HS-27A (cell line): ENCODE results near the gene ANGEL2.
"Not testable (repeated sequence)": the region's sequence is repeated elsewhere in the genome, so short reads cannot be mapped to it uniquely, and the experiment has no call there.

Experiments
- DNase-seq: peaks from one replicate; pipeline ENCODE4 v3.0.0-alpha.2; 2012; ENCODE audit warnings: low read depth, missing footprints

The ANGEL2 gene

GRCh38 chr1:213015099-213016050 lies at the start of gene ANGEL2:
Gene ANGEL2, minus strand, starts transcription at chr1:213015867. Its CDS starts 196 bp downstream, at chr1:213015671.
- DNase-seq, result peak; percentile 88

DNA sequence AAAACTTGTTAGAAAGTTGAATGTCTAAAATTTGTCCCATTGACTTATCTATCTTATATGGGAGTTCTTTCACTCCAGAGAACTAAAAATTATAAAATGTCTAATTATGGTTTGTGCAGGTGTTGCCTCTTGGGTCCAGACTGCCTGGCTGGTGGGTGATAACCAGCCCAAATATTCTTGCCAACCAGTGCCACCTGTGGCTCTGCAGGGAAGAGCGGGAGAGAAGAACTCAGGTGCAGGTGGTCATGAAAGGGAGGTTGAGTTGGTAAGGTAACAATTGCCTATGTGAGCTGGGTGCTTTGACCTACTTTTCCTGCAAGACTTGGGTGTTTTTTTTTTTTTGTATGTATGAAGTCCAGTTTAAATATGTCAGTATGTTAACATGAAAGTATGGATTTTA lies 45.6 kb upstream of the ANGEL2 start:
- no peak for DNase-seq

DNA sequence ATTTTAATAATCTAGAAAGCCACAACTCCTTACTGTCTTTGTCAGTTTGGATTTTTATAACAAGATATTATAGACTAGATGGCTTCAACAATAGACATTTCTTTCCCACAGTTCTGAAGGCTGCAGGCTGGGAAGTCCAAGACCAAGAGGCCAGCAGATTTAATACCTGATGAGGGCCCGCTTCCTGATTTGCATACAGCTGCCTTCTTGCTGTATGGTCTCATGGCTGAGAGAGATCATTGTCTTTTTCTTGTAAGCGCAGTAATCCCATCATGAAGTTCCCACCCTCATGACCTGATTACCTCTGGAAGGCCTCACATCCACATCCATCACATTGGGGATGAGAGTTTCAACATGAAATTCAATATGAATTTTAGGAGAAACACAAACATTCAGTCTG lies 45.2 kb upstream of the ANGEL2 start:
- no peak for DNase-seq

DNA sequence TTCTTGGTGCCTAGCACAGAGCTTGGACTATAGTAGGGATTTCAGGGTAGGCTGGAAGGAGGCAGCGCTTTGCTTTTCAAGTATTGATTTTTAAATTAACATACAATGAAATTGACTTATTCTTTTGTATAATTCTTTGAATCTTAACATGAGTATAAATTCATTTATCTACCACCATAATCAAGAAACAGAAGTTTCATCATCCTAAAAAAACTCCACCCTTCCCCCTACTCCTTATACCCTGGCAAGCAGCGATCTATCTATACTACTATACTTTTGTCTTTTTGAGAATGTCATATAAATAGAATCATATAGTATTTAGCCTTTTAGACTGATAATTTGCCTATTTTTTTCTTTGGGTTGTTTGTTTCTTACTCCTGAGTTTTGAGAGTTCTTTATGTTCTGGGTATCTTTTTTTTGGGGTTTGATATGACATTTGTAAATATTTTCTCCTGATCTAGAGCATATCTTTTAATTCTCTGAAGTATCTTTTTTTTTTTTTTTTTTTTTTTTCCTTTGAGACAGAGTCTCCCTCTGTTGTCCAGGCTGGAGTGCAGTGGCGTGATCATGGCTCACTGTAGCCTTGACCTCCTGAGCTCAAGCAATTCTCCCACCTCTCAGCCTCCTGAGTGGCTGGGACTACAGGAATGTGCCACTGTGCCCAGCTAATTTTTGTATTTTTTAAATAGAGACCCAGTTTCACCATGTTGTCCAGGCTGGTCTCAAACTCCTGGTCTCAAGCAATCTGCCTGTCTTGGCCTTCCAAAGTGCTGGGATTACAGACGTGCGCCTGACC lies 41.8 kb upstream of the ANGEL2 start:
- no peak for DNase-seq

GRCh38 chr1:213055767-213056166 lies 40.1 kb upstream of the ANGEL2 start:
- no peak for DNase-seq

DNA sequence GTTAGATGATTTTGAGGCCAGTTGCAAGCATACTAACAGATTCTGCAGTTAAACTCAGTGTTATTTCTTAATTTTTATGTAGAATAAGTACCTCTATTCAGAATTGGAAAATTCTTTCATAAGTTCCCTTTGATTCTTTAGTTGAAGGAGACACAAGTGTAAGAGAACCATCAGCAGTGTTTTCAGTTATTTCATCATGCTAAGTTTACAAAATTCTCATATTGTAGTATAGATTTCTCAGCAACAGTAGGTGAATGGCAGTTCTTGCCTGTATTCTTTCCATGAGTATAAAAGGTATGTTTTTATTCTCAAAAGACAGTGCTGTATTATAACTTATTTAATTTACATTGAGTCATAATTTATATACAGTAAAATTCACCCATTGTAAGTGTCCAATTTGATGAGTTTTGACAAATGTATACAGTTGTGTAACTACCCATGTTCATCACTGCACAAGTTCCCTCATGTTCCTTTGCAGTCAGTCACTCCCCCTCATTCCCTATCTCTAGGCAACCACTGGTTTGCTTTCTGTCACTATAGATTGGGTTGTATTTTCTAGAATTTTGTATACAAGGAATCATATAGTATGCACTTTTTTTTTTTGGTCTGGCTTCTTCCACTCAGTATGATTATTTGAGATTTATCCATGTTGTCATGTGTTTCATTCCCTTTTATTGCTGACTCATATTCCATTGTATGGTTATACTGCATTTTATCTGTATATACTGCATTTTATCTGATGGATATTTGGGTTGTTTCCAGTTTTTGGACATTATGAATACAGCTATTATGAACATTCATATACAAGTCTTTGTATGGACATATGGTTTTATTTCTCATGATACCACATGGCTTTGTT lies 39.3 kb upstream of the ANGEL2 start:
- DNase-seq, result no peak

DNA sequence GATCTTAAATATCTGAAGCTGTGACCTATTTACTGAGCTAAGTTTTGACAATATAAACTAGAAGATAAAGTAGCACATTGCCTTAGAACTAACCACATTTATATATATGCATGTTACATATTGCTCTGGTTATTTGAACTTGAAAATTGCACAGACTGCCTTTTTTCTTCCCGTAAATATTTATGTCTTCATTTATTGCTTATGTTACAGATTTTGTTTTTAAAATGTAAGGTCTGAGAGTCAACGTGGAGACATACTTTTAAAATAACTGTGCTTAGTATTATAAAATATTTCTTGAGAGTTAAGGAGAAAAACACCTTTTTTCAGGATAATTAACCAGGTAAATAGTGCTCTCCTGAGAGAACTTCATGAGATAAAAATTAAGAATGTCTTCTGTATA lies 38.5 kb upstream of the ANGEL2 start:
- no peak for DNase-seq

DNA sequence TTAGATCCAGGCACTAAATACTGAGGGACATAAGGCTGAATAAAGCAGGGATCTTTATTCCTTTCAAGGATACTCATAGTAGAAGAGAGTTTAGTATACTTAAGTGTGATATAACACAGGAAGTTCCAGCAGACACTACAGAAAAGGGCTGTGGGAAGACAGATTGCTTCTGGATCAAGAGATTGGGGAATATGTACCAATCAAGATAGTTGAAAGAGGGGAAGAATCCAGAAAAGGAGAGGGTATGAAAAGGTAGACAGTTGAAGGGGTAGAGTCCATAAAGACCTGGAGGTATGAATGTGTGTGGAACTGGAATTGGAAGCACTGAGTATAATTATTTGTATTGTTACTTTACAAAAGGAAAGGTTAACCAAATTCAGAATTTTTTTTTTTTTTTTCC lies 37.8 kb upstream of the ANGEL2 start:
- DNase-seq, result no peak

GRCh38 chr1:213051881-213052202 lies 36.2 kb upstream of the ANGEL2 start:
- DNase-seq, result no peak

DNA sequence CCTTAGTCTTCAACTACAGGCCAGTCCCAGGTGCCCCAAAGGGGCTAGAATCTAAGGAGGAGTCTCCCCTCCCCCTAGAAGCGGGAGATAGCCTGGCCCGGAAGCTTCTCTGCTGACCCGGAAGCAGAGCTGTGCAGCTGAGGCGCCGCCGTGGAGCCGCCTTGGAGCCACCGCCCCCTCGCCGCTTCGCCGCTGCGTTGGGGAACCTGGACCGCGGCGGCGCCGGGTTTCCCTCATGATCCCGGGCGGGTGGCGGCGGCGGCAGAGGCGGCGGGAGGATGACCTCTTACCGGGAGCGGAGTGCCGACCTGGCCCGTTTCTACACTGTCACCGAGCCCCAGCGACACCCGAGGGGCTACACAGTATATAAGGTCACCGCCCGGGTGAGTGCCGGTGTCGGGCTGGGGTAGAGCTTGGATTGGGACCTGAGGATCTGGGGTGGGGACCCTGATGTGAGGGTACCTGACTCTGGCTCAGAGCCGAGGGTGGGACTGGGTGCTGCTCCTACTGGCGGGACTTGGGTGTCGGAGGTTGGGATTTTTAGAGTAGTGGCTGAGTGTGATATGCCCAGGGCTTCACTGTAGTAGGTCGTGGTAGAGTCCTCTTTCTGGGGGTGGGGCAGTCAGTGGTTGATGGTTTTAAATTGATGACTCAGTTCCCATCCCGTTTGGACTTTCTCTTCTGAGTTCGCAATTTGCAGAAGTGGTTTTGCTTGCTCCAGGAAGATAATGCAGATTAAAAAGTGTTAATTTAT lies 35.6 kb upstream of the ANGEL2 start, which contains the start of gene RPS6KC1:
Gene RPS6KC1 (plus strand): TSS at position 115 of the 754 bp plus-strand sequence. CDS start 164 bp downstream, at position 279.
- DNase-seq, result peak; percentile 51

DNA sequence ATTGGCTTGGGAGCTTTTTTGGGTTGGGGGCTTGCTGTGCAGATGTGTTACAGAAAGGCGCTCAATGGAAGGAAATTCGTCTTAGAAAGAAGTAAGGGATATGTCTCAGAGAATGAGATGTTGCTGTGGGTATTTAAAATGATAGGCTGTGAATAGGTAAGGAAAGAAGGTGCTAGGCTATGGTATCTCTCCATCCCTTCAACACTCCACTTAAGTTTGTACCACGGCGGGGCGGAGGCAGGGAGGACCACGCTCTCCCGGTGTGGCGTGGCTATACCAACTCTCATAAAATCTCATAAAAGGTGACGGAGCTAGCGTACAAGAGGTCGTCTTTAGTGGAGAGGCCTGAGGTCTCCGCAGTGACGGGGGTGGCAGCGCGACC lies 35.1 kb upstream of the ANGEL2 start:
- peak; percentile 5 for DNase-seq

GRCh38 chr1:213049232-213049631 lies 33.6 kb upstream of the ANGEL2 start:
- no peak for DNase-seq

DNA sequence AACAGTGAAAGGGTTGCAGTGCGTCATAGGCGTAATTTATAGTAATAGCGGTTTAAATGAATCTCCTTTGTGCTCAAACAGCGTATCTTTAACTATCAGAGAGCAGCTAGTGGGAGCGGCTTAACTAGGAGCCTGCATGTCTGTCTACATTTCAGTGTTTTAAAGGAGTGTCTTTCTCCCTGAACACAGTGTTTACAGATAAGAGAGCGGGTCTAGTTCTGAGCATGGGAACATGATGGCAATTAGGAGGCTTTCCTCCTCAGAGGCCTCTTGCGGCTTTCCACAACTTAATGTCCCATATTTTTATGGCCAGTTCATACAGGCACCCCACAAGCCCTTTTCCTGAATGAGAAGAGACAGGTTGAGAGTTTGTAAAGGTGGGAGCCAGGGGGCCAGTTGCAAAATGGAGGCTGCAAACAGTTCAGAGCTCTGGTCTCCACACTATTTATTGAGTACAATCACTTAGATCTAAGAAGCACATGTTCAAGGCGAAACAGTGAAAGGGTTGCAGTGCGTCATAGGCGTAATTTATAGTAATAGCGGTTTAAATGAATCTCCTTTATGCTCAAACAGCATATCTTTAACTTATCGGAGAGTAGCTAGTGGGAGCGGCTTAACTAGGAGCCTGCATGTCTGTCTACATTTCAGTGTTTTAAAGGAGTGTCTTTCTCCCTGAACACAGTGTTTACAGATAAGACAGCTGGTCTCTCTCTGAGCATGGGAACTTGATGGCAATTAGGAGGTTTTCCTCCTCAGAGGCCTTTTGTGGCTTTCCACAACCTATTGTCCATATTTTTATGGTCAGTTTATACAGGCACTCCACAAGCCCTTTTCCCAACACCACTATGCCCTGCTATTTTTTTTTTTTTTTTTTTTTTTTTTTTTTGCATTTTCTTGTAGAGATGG lies 29.9 kb upstream of the ANGEL2 start:
- not testable (repeated sequence) for DNase-seq

DNA sequence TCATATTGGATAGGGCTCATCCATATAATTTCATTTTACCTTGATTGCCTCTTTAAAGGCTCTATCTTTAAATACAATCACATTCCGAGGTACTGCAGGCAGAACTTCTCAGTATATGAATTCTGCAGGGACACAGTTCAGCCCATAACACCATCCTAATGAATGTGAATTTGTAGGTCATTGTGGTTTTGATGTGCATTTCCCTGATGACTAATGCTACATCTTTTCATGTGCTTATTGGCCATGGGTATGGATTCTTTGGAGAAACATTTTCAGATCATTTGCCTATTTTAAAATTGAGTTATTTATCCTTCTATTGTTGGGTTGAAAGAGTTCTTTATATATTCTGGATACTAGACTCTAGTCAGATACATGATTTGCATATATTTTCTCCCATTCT lies 25.8 kb upstream of the ANGEL2 start:
- peak; percentile 7 for DNase-seq

GRCh38 chr1:213035573-213035972 lies 19.9 kb upstream of the ANGEL2 start:
- no peak for DNase-seq

DNA sequence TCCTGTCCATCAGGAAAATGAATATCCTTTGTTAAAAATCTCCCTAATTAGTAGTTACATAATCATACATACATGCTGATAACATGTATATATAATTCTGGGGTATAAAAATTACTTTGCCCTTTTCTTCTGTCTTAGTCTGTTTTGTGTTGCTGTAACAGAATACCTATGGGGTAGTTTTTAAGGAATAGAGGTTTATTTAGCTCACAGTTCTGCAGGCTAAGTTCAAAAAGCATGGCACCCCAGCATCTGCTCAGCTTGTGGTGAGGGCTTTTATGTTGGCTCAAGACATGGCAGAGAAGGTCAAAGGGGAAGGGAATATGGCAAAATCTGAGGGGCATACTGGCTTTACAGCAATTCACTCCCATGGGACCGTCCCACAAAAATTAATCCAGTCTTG lies 19.0 kb upstream of the ANGEL2 start:
- no peak for DNase-seq

- no peak for DNase-seq
Measured at GRCh38 chr1:213032651-213033050, 17.0 kb upstream of the ANGEL2 start.

DNA sequence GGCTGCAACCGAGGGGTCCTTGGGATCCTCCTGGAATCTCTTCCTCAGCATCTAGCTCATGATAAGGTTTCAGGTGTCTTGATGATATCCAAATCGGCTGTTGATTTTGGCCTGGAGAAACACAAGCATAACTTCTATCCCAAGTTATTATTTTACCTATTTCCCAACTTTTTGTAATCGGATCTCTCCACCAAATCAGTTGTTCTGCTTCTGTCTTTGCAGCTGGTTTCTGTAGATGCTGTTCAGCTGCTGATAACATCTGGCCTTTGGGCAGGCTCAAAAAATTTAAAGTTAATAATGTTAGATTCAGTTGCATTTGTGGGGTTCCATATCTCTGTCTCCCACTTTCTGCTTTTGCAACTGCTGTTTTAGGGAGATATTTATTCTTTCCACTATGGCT lies 11.4 kb upstream of the ANGEL2 start:
- not testable (repeated sequence) for DNase-seq

- no peak for DNase-seq
Measured at GRCh38 chr1:213020016-213020415, 4.3 kb upstream of the ANGEL2 start.

- no peak for DNase-seq
Measured at GRCh38 chr1:213019450-213019849, 3.8 kb upstream of the ANGEL2 start.
